HPDE6-E6E7 (cell line): ENCODE results near the gene TMEM108.

Experiments used
- DNase-seq: peaks from one replicate; pipeline ENCODE4 v3.0.0; 2011; ENCODE audit warnings: missing footprints; ENCODE audit errors: extremely low spot score

Gene TMEM108

GRCh38 chr3:133384331-133385027 lies 346.3 kb downstream of the TMEM108 start:
- peak; percentile 63 for DNase-seq

- DNase-seq = no peak
Measured at GRCh38 chr3:133386876-133387275, 348.7 kb downstream of the TMEM108 start.

DNA sequence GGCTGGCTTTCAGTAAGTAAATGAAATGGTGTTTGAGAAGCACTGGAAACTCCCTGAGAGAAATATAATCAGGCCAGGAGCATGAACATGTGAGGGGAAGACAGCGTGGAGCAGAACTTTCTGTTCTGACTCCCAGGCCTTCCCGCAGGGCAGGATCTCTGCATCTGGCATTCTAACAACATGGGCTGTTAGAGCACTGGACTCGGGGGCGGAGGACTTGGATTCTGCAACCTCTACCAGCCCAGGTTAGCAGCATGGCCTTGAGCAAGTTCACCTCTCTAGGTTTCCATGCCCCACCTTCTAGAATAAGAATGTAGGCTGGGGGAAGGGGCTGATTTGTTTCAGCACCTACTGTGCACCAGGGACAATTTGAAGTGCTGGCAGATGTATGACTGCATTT lies 349.1 kb downstream of the TMEM108 start:
- DNase-seq = no peak

- no peak for DNase-seq
Measured at GRCh38 chr3:133388696-133389395, 350.7 kb downstream of the TMEM108 start.

- DNase-seq = no peak
Measured at GRCh38 chr3:133390715-133391114, 352.5 kb downstream of the TMEM108 start.

DNA sequence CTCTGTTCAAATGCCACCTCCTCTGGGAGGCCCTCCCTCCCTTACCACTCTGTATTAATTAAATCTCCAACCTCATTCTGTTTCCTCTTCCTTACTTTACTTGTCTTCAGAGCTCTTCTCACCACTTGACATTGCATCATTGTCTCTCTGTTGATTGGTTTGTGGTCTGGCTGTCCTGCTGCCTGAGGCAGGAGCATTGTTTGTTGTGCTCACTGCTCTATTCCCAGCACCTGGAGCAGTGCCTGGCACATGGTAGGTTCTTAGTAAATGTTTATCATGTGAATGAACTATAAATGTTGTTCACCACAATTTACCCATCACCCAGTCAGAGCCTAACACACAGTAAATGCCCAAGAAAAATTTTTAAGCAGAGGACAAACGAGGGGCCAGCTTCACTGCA lies 355.0 kb downstream of the TMEM108 start:
- DNase-seq = no peak

DNA sequence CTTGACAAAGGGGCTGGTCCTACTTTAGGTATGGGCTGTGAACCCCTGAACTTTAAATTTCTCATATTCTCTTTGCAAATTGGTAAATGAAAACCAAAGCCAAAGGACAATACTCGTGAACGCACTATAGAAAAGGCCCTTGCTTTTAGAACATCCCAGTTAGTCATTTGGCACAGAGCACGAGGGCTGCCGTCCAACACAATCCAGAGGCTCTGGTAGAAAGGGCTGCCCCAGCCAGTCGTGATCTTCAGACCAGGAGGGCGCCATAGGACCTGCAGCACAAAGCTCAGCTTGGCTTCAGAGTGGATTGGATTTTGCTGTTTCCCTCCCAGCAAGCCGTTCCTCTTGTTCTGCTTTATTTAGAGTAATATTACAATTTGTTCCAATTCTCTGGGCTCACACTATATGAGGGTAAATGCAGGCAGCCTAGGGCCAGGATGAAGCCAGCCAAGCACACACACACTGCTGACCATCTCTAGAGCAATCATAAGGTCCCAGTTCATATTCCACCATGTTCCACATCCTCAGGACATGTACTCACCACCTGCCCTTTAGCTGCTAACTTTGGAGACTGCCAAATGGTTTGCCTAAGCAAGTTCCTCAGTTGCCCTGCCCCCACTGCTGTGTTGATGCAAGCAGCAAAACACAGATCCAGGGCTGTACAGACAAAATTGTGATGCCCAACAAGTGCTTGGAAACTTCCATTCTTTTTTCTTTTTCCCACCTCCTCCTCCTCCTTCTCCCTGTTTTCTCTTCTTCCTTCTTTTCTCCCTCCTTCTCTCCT lies 355.7 kb downstream of the TMEM108 start:
- DNase-seq = no peak

GRCh38 chr3:133394561-133395311 lies 356.5 kb downstream of the TMEM108 start:
- DNase-seq = no peak

- no peak for DNase-seq
Measured at GRCh38 chr3:133396906-133397305, 358.7 kb downstream of the TMEM108 start.

DNA sequence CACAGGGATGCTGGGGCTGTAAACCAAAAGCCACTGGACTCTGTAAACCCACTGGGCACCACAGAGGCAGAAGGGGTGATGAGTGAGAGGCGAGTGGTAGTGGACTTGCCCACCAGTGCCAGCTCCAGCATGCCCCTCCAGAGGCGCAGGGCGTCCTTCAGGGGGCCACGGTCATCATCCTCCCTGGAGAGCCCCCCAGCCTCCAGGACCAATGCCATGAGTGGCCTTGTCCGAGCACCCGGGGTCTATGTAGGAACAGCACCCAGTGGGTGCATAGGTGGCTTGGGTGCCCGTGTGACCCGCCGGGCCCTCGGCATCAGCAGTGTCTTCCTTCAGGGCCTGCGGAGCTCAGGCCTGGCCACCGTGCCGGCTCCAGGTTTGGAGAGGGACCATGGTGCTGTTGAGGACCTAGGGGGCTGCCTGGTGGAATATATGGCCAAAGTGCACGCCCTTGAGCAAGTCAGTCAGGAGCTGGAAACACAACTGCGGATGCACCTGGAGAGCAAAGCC lies 361.9 kb downstream of the TMEM108 start, which contains the start of gene BFSP2:
TSS of gene BFSP2 (plus strand) at position 51 of the 510 bp plus-strand sequence. CDS start at position 79, 28 bp downstream.
- DNase-seq = no peak

DNA sequence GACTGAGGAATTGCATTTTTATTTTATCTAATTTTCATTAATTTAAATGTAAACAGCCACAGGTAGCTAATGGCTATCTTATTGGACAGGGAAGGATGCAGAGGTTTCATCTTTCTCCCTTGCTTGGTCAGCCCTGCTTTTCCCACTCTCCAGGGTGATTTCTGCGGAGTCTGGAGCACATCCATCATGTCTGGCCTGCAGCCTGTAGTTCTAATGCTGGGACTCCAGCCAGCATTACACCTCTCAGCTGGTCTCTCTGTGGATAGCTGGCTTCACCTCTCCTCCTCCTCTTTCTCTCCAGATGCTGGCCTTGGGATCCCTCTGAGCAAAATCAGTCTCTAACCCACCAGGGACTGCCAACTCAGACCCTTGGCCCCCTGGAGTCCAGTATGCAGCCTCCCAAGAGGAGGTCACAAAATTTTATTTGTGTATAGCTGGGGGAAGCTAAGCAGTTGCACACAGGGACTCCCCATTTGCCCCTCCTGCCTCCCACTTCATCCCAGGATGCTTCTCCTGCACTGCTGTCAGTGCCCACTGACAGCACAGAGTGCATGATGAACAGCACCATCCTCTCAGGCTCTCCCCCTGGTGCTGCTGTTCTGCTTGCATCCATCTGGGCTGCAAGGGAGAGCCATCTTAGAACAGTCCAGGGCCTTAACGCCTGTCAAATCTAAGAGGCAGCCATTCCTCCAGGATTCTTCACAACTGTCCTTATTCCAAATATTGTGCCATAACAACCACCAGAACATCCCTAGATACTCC lies 363.4 kb downstream of the TMEM108 start:
- no peak for DNase-seq

DNA sequence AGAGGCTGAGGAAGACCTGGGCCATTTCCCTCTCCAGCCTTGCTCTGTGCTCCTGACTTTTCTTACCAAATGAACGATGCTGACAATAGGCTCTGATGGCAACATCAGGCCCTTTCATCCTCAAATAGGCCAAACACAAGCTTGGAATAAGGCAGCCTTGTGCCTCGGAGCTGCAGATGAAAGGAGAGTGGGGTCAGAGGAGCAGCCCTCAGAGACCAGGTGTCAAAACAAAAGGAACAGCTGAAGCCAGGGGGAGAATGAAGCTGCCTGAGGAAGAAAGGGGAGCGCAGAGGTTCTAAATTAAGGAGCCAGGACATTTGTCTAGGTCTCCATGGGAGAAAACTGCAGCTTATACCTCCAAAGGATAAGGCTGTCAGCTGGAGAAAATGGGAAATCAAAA lies 366.7 kb downstream of the TMEM108 start:
- no peak for DNase-seq

- DNase-seq = no peak
Measured at GRCh38 chr3:133408366-133408765, 370.2 kb downstream of the TMEM108 start.

- DNase-seq = no peak
Measured at GRCh38 chr3:133408961-133409360, 370.8 kb downstream of the TMEM108 start.

- DNase-seq = no peak
Measured at GRCh38 chr3:133410191-133410892, 372.2 kb downstream of the TMEM108 start.

GRCh38 chr3:133412183-133413132 lies 374.3 kb downstream of the TMEM108 start:
- DNase-seq = no peak

DNA sequence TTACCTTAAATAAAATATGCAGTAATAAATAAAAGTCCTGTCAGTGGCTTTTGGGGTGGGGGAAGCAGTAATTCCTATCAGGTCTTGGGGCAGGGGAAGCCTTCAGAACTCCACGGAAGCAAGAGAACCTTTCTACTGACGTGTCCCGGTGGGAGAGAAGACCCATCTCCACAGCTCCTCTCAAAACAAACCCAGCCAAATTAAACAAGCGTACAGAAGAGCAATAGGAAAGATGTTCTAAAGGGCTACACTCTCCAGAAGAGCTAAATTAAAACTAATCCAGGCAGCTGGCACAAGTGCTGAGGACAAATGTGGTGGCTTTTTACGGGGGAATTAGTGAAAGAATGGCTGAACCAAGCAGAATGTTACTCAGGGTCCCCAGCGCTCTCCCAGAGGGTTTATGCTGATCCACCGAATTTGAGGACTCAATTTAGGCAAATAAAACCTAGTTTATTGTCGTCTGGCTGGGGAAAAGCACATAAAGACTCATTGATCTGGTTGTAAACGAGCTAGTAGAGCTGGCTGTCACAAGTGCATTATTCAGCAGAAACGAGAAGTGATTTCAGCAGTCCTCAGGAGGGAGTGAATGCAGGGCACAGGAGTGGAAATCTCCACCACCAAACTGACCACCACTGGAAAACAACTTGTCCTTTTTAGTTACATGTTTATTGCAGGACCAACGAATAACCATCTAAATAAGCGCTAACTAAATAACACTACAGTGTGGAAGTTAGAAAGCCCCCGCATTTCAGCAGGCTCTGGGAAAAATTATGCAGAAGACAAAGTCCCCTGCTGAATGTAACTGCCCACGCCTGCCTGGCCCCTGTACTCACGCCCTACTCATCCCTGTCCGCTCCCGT lies 375.2 kb downstream of the TMEM108 start:
- DNase-seq = no peak

GRCh38 chr3:133414021-133414392 lies 375.8 kb downstream of the TMEM108 start:
- DNase-seq = no peak
